Heart left ventricle (tissue), 13 donors: Measurements from ENCODE around the gene HELZ.

ENCODE experiments used
- CTCF ChIP-seq, 12 donors: fragments of 200-600 bp; sonication (generic) in 4 of 12; IDR thresholded peaks; one replicate each; pipeline versions ENCODE4 v1.5.0 to v1.8.0; 2018 to 2022; ENCODE audit warnings: antibody characterized with exemption in 12 of 12, mild to moderate bottlenecking in 5 of 12
- POLR2A ChIP-seq, 2 donors: fragments of 450-650 bp; IDR thresholded peaks; one replicate each; pipeline ENCODE4 v1.6.1; 2017; ENCODE audit warnings: antibody characterized with exemption in 2 of 2, mild to moderate bottlenecking in 2 of 2, moderate library complexity in 2 of 2
- donor health status: ischemic (EF 13 %, LVEDD 7.1; RV severe dilation, severe dysfunction).
- donor health status: DM: no; HTN: yes; CAD: no.
- donor health status: DM: no; HTN: no; CAD: no.
- donor health status: ischemic (EF 25% LVEDD 6.9; RV normal size, moderate dysfunction).
- donor health status: ischemic (EF 25% LVEDD 5.7; RV mildly dilated, moderate dysfunction).
- donor health status: ischemic (EF 35%, LVEDD 5.7; RV mildly dilated, moderate dysfunction).
- donor health status: nonischemic (EF 11% LVEDD 7.7; RV severe dilation, severe dysfunction).
- donor health status: DM: yes; HTN: yes; CAD: no.
- donor health status: PGD.
- donor health status: ischemic (EF 29% LVEDD 5.4; RV normal size, mild dysfunction).
- donor health status: nonischemic (EF 23%, LVEDD 6.1; RV moderate dilation, normal function).

DNA sequence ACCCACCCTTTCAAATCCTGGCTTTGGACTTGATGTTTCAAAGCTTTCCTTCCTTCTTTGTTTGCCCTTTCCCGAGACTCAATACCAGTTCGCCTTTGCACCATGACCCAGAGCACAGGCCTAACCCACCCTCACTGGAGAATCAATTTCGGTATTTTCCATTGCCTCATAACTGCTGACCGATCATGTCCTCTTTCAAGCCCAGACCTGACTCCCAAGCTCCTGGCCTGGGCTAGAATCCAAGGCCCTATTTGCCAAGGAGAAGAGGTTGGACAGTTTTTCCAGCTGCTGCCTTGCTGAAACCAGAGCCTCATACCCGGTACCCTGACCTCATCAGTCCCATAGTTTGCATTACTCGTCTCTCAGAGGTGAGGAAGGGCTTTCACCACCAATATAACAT, 35.3 kb upstream of the HELZ start:
- TF ChIP-seq CTCF (IDR thresholded peaks at IDR 0.05) (no peak), POLR2A (IDR thresholded peaks at IDR 0.05) (no peak)
